Measurements from ENCODE around the gene RHOU. TPM values are rescaled to one million over a fixed set of nuclear protein-coding genes. Genes with fewer than 3 reads are reported as not detected.

Gene RHOU
- total RNA-seq, 2 donors from 2014 or later, result 6.9 to 9.3 TPM

DNA sequence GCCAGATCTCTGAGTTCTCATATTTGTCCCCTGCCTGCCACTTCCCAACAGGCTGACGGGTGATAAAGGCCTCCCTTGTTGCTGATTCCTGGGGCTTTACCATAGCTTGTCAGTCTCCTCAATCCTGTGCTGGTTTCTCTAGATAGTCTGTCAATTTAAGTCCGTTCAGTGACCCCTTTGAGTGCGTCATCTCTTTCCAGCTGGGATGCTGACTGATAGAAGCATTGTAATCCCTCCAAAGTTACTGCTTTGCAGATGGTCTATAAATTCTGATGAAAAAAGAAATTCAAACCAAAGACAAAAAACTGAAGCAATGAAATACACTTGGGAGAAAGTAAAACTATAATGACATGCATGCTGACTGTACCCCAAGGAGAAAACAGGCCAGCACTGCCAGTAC lies 28.3 kb downstream of the RHOU start:
- ATAC-seq (no peak), DNase-seq (no peak)
- Histone ChIP-seq H3K27ac (no peak overlapping the region), H3K27me3 (no peaks in the 10 kb centered on the region), H3K4me1 (peaks cover 19% of the 10 kb centered on the region), H3K36me3 (replicated peaks in 1 of 2; ENCODE audit: insufficient read depth in 1 of 2, low read depth in 2 of 2) (no peaks in the 10 kb centered on the region), H3K9me3 (no peaks in the 10 kb centered on the region), H3K4me3 (no peak overlapping the region)
- intact Hi-C loops (cut with DNase I), result no loop called here
- no peak for TF ChIP-seq CTCF (IDR thresholded peaks at IDR 0.05)
- TF ChIP-seq POLR2A (IDR thresholded peaks at IDR 0.05), result no peak
- WGBS, 2 donors, result 72 to 86% methylated on average over 3 of the region's 3 CpGs

GRCh38 chr1:228765168-228765946 lies 30.1 kb downstream of the RHOU start:
- Histone ChIP-seq H3K27me3 (no peaks in the 10 kb centered on the region), H3K27ac (no peak overlapping the region), H3K9me3 (no peaks in the 10 kb centered on the region), H3K4me1 (peaks cover 21% of the 10 kb centered on the region), H3K36me3 (replicated peaks in 1 of 2; ENCODE audit: insufficient read depth in 1 of 2, low read depth in 2 of 2) (no peaks in the 10 kb centered on the region), H3K4me3 (no peak overlapping the region)
- 65 to 76% methylated on average over 8 of the region's 8 CpGs for WGBS, 2 donors
- peak; percentile 27 to 72 (median 54) for DNase-seq
- intact Hi-C loops (cut with DNase I), result no loop called here
- no peak for TF ChIP-seq POLR2A (IDR thresholded peaks at IDR 0.05)
- TF ChIP-seq CTCF (IDR thresholded peaks at IDR 0.05), result no peak
- ATAC-seq, result peak; percentile 49

- Histone ChIP-seq H3K27ac (no peak overlapping the region), H3K27me3 (no peaks in the 10 kb centered on the region), H3K36me3 (replicated peaks in 1 of 2; ENCODE audit: insufficient read depth in 1 of 2, low read depth in 2 of 2) (no peaks in the 10 kb centered on the region), H3K4me1 (peaks cover 25% of the 10 kb centered on the region), H3K4me3 (no peak overlapping the region), H3K9me3 (no peaks in the 10 kb centered on the region)
- ATAC-seq (no peak), DNase-seq (no peak)
- TF ChIP-seq POLR2A (IDR thresholded peaks at IDR 0.05) (no peak), CTCF (IDR thresholded peaks at IDR 0.05) (no peak)
- 86 to 87% methylated on average over 3 of the region's 3 CpGs for WGBS, 2 donors
- intact Hi-C loops (cut with DNase I), result no loop called here
These were observed 31.5 kb downstream of the RHOU start for GRCh38 chr1:228766788-228767187.

DNA sequence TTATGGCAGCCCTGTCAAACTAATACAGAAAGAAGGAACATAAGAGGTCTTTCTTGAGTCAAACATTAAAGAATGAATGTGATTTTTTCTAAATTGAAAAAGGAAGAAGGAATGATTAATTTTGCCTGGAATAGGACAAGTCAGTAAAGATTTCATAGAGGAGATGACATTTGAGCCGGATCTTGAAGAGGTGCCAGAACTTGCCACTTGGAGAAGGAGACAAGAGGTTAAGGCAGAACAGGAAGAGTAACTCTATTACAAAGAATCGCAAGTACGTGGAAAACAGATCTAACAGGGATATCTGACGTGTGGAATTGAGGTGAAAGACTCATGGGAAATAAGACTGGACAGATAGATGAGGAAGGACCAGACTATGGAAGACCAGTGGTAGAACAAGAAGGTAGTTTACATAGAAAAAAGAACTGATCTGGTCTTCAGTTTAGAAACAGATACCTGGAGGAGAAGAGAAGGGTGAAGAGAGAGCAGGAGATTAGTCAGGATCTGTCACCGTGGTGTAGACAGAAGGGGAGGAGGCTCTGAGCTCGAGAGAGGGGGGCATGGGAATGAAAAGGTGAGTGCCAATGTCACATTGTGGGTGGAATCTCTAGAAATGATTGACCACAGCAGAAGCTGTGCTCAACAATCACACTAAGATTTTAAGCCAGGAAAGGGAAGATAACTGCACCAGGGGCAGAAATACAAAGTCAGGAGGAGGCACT lies 32.5 kb downstream of the RHOU start:
- DNase-seq, result no peak
- Histone ChIP-seq H3K36me3 (replicated peaks in 1 of 2; ENCODE audit: insufficient read depth in 1 of 2, low read depth in 2 of 2) (no peaks in the 10 kb centered on the region), H3K4me1 (peaks cover 25% of the 10 kb centered on the region), H3K27ac (no peak overlapping the region), H3K27me3 (no peaks in the 10 kb centered on the region), H3K4me3 (no peak overlapping the region), H3K9me3 (no peaks in the 10 kb centered on the region)
- TF ChIP-seq CTCF (IDR thresholded peaks at IDR 0.05) (no peak), POLR2A (IDR thresholded peaks at IDR 0.05) (no peak)
- peak; percentile 30 for ATAC-seq
- 28 to 34% methylated on average over 6 of the region's 6 CpGs for WGBS, 2 donors
- intact Hi-C loops (cut with DNase I), result no loop called here
